ENCODE measurements around the gene DNER. TPM values are rescaled to one million over a fixed set of nuclear protein-coding genes. Genes with fewer than 3 reads are reported as not detected.

The DNER gene
- total RNA-seq, 1 donor from 2014 or later, result 1.00 TPM

GRCh38 chr2:229429589-229429988 is 284.8 kb downstream of the DNER start:
- DNase-seq (ENCODE audit: low spot score), result no peak
- intact Hi-C loops (cut with DNase I), result no loop called here

GRCh38 chr2:229426464-229426863 is 287.9 kb downstream of the DNER start:
- DNase-seq (ENCODE audit: low spot score), result no peak
- intact Hi-C loops (cut with DNase I), result no loop called here

- intact Hi-C loops (cut with DNase I), result no loop called here
- DNase-seq (ENCODE audit: low spot score), result no peak
Measured at GRCh38 chr2:229425598-229425997, 288.8 kb downstream of the DNER start.

- intact Hi-C loops (cut with DNase I), result no loop called here
- no peak for DNase-seq (ENCODE audit: low spot score)
Measured at GRCh38 chr2:229422063-229422462, 292.3 kb downstream of the DNER start.

GRCh38 chr2:229419158-229419557 is 295.2 kb downstream of the DNER start:
- DNase-seq (ENCODE audit: low spot score), result no peak
- intact Hi-C loops (cut with DNase I), result no loop called here

GRCh38 chr2:229417916-229418315 is 296.4 kb downstream of the DNER start:
- intact Hi-C loops (cut with DNase I), result loop anchor here (2.0 kb wide), 1 partner anchor 25 kb away; no protein-coding TSS in a partner anchor
- DNase-seq (ENCODE audit: low spot score), result no peak

GRCh38 chr2:229417176-229417575 is 297.2 kb downstream of the DNER start:
- intact Hi-C loops (cut with DNase I), result loop anchor here (2.0 kb wide), 1 partner anchor 24 kb away; no protein-coding TSS in a partner anchor
- no peak for DNase-seq (ENCODE audit: low spot score)

- intact Hi-C loops (cut with DNase I), result loop anchor here (2.0 kb wide), 1 partner anchor 23 kb away; no protein-coding TSS in a partner anchor
- DNase-seq (ENCODE audit: low spot score), result no peak
Measured at GRCh38 chr2:229416116-229416694, 298.1 kb downstream of the DNER start.

- no peak for DNase-seq (ENCODE audit: low spot score)
- intact Hi-C loops (cut with DNase I), result no loop called here
Measured at GRCh38 chr2:229414631-229415030, 299.7 kb downstream of the DNER start.

GRCh38 chr2:229412686-229413085 is 301.7 kb downstream of the DNER start:
- no peak for DNase-seq (ENCODE audit: low spot score)
- intact Hi-C loops (cut with DNase I), result no loop called here

GRCh38 chr2:229410946-229411345 is 303.4 kb downstream of the DNER start:
- intact Hi-C loops (cut with DNase I), result no loop called here
- DNase-seq (ENCODE audit: low spot score), result no peak

GRCh38 chr2:229410264-229410663 is 304.1 kb downstream of the DNER start:
- intact Hi-C loops (cut with DNase I), result no loop called here
- no peak for DNase-seq (ENCODE audit: low spot score)

GRCh38 chr2:229409751-229410181 is 304.6 kb downstream of the DNER start:
- DNase-seq (ENCODE audit: low spot score), result no peak
- intact Hi-C loops (cut with DNase I), result no loop called here

GRCh38 chr2:229408962-229409361 is 305.4 kb downstream of the DNER start:
- no peak for DNase-seq (ENCODE audit: low spot score)
- intact Hi-C loops (cut with DNase I), result no loop called here

GRCh38 chr2:229408356-229408755 is 306.0 kb downstream of the DNER start:
- DNase-seq (ENCODE audit: low spot score), result no peak
- intact Hi-C loops (cut with DNase I), result no loop called here

- intact Hi-C loops (cut with DNase I), result no loop called here
- no peak for DNase-seq (ENCODE audit: low spot score)
Measured at GRCh38 chr2:229407170-229407569, 307.2 kb downstream of the DNER start.

GRCh38 chr2:229405796-229406195 is 308.6 kb downstream of the DNER start:
- no peak for DNase-seq (ENCODE audit: low spot score)
- intact Hi-C loops (cut with DNase I), result no loop called here

- intact Hi-C loops (cut with DNase I), result no loop called here
- no peak for DNase-seq (ENCODE audit: low spot score)
Measured at GRCh38 chr2:229403296-229403695, 311.1 kb downstream of the DNER start.

GRCh38 chr2:229401171-229401865 is 313.0 kb downstream of the DNER start:
- DNase-seq (ENCODE audit: low spot score), result no peak
- intact Hi-C loops (cut with DNase I), result no loop called here

- DNase-seq (ENCODE audit: low spot score), result no peak
Measured at GRCh38 chr2:229393926-229394325, 320.4 kb downstream of the DNER start.

GRCh38 chr2:229392196-229392595 is 322.2 kb downstream of the DNER start:
- intact Hi-C loops (cut with DNase I), result loop anchor here (2.0 kb wide), 1 partner anchor 25 kb away; no protein-coding TSS in a partner anchor
- DNase-seq (ENCODE audit: low spot score), result no peak

More at GRCh38 chr2:229393926-229394325, 320.4 kb downstream of the DNER start:
- intact Hi-C loops (cut with DNase I), result loop anchor here (2.0 kb wide), 1 partner anchor 23 kb away; no protein-coding TSS in a partner anchor
